Kidney (tissue), 14 donors: ENCODE data around the gene NR6A1. TPM values are rescaled to one million over a fixed set of nuclear protein-coding genes. Genes with fewer than 3 reads are reported as not detected.
"Not testable (repeated sequence)": the region's sequence is repeated elsewhere in the genome, so short reads cannot be mapped to it uniquely, and the experiment has no call there.

ENCODE experiments used
- DNase-seq, 5 donors: peaks; one replicate each; pipeline ENCODE4 v3.0.0-alpha.2; 2013 to 2020
- FAIRE-seq: peaks from 2 replicates; lab custom pipeline; 2012; peaks lifted over from hg19 to GRCh38; lab: Jason Lieb, UNC
- H3K27ac ChIP-seq, 2 donors: one replicate each; pipeline ENCODE4 v1.7.0; 2013; ENCODE audit warnings: low read depth in 2 of 2, low read length in 2 of 2, inconsistent platforms in 1 of 2
- H3K27me3 ChIP-seq: one replicate; pipeline ENCODE4 v1.7.1; 2013; ENCODE audit warnings: low read length, inconsistent platforms; ENCODE audit not compliant: control insufficient read depth, insufficient read depth
- H3K36me3 ChIP-seq, 3 donors: one replicate each; pipeline versions ENCODE4 v1.7.0 to v1.7.1; 2013; ENCODE audit warnings: low read length in 3 of 3, control low read depth in 1 of 3, inconsistent platforms in 1 of 3; ENCODE audit not compliant: insufficient read depth in 3 of 3, control insufficient read depth in 2 of 3
- H3K4me1 ChIP-seq, 3 donors: one replicate each; pipeline versions ENCODE4 v1.7.0 to v1.7.1; 2013; ENCODE audit warnings: low read length in 3 of 3, inconsistent platforms in 1 of 3, low read depth in 1 of 3; ENCODE audit not compliant: control insufficient read depth in 2 of 3, insufficient read depth in 2 of 3
- H3K4me3 ChIP-seq, 3 donors: one replicate each; pipeline versions ENCODE4 v1.7.0 to v1.8.1; 2013; ENCODE audit warnings: low read length in 3 of 3, control low read depth in 1 of 3, inconsistent platforms in 1 of 3
- H3K9ac ChIP-seq, 3 donors: one replicate each; pipeline versions ENCODE4 v1.7.0 to v1.7.1; 2013; ENCODE audit warnings: low read length in 3 of 3, control low read depth in 1 of 3, inconsistent platforms in 1 of 3
- H3K9me3 ChIP-seq, 3 donors: one replicate each; pipeline versions ENCODE4 v1.7.0 to v1.7.1; 2013; ENCODE audit warnings: low read length in 3 of 3, control low read depth in 1 of 3, inconsistent platforms in 1 of 3; ENCODE audit not compliant: control insufficient read depth in 2 of 3, insufficient read depth in 1 of 3
- intact Hi-C: fragments of 100-400 bp; cut with DNase I; formaldehyde crosslinking; loops from one replicate; pipeline ENCODE4 v1.11.1; 2022
- polyA plus RNA-seq: library from polyadenylated mRNA; stranded (reverse); fragments of 350-450 nt; fragmentation: Illumina TruSeq; extraction: RNeasy Lipid Tissue Mini Kit (QIAGEN cat#74804); gene quantifications from one replicate; pipeline ENCODE4 v1.2.3, GENCODE V29; 2014; ENCODE audit warnings: low read depth, low replicate concordance; ENCODE audit not compliant: insufficient read depth
- total RNA-seq: library from RNA; stranded (reverse); fragmentation: NEBNext Ultra II Directional; extraction: Animal tissue kit (Norgen Biotek cat#: 25700); gene quantifications from one replicate; pipeline ENCODE4 v1.2.1, GENCODE V29; 2021
- TF ChIP-seq, protein P1 (sequence below): IDR thresholded peaks from 3 replicates; pipeline ENCODE4 v1.5.1; 2012; ENCODE audit warnings: mild to moderate bottlenecking, moderate library complexity, borderline replicate concordance; ENCODE audit not compliant: insufficient read depth; ENCODE audit errors: extremely low read depth
- donor health status: control.
- donor health status: control.
- donor health status: control.
- donor health status: control.
- donor health status: control.
- donor health status: DM: yes; HTN: yes; CAD: no.
- donor health status: Normal renal cell carcinoma (clear cell type).

NR6A1 gene
- total and polyA plus RNA-seq, 2 donors from 2014 or later, result 1.2 to 3.5 TPM

- no peaks in the 10 kb centered on the region for H3K9me3 ChIP-seq
- DNase-seq (peak; percentile 83 to 89 (median 87)), FAIRE-seq (no peak)
- H3K4me1 ChIP-seq, result peaks cover 0 to 4% (median 0%) of the 10 kb centered on the region in 3 donors
- TF ChIP-seq, protein P1, sequence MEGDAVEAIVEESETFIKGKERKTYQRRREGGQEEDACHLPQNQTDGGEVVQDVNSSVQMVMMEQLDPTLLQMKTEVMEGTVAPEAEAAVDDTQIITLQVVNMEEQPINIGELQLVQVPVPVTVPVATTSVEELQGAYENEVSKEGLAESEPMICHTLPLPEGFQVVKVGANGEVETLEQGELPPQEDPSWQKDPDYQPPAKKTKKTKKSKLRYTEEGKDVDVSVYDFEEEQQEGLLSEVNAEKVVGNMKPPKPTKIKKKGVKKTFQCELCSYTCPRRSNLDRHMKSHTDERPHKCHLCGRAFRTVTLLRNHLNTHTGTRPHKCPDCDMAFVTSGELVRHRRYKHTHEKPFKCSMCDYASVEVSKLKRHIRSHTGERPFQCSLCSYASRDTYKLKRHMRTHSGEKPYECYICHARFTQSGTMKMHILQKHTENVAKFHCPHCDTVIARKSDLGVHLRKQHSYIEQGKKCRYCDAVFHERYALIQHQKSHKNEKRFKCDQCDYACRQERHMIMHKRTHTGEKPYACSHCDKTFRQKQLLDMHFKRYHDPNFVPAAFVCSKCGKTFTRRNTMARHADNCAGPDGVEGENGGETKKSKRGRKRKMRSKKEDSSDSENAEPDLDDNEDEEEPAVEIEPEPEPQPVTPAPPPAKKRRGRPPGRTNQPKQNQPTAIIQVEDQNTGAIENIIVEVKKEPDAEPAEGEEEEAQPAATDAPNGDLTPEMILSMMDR, result peak; percentile 76
- H3K4me3 ChIP-seq, result no peak overlapping the region
- intact Hi-C loops, result no loop called here
- peak overlapping the region in 1 of 3 donors; percentile 17 for H3K9ac ChIP-seq
- H3K36me3 ChIP-seq, result no peaks in the 10 kb centered on the region
- no peak overlapping the region for H3K27ac ChIP-seq
- H3K27me3 ChIP-seq, result peaks cover 9% of the 10 kb centered on the region
Measured at GRCh38 chr9:124774129-124774978, 3.2 kb upstream of the NR6A1 start.

DNA sequence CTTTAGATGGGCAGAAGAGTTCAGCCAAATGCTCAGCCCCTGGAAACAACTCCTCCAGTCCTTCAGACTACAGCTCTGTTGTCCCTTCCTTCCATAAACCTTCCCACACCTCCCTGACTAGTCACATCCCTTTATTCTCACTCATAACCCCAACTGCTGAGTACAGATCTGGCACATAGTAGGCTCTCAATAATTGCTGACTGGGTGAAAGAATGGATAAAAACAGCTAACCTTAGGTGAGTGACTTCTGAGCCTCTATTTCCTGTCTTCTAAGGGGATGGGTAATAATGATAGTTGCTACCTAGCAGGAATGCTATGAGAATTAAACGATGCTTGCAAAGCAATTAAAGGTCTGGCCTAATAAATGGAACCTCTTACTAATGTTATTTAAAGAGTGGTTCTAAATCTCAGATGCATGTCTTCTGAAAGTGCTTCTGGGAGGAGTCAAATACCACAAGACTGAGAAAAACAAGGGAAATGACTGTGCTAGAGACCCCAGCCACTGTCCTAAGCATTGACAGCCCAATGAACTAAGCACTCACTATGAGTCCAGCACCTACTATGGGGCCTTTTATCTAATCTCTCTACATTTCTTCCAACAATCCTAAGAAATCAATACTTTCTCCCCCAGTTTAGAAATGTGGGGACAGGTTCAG is 2.5 kb upstream of the NR6A1 start:
- Histone ChIP-seq H3K36me3 (no peaks in the 10 kb centered on the region), H3K4me1 (peaks cover 0 to 4% (median 0%) of the 10 kb centered on the region in 3 donors), H3K4me3 (no peak overlapping the region), H3K27ac (no peak overlapping the region), H3K9ac (no peak overlapping the region), H3K27me3 (peaks cover 15% of the 10 kb centered on the region), H3K9me3 (no peaks in the 10 kb centered on the region)
- DNase-seq, result no peak
- intact Hi-C loops, result no loop called here
- TF ChIP-seq, protein P1, result no peak
- FAIRE-seq, result no peak

DNA sequence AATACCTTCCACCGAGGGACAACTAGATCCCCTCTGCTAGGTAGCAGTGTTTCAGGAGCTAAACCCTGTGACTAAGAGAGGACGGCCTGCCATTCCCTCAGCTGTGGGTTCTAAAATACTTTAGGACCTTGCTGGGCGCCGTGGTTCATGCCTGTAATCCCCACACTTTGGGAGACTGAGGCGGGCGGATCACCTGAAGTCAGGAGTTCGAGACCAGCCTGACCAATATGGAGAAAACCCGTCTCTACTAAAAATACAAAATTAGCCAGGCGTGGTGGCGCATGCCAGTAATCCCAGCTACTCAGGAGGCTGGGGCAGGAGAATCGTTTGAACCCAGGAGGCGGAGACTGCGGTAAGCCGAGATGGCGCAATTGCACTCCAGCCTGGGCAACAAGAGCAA is 1.8 kb upstream of the NR6A1 start:
- H3K9me3 ChIP-seq, FAIRE-seq, H3K9ac ChIP-seq, H3K4me3 ChIP-seq, intact Hi-C loops, H3K4me1 ChIP-seq, H3K27ac ChIP-seq, H3K36me3 ChIP-seq, DNase-seq: not testable (repeated sequence)
- H3K27me3 ChIP-seq, result peaks cover 22% of the 10 kb centered on the region
